AG04449 (cell line): ENCODE data around the gene POU2AF1.
"Not testable (repeated sequence)": the region's sequence is repeated elsewhere in the genome, so short reads cannot be mapped to it uniquely, and the experiment has no call there.

Experiments
- CTCF ChIA-PET: fragments of 350-600 bp; formaldehyde crosslinking; extraction: SDS; loops from one replicate; lab custom pipeline; 2021; ENCODE audit warnings: antibody characterized with exemption; lab: Yijun Ruan, JAX
- POLR2A ChIA-PET: fragments of 400-600, 350-600 bp; formaldehyde crosslinking; extraction: SDS; loops from one replicate; lab custom pipeline; 2020; ENCODE audit warnings: antibody characterized with exemption, inconsistent platforms; lab: Yijun Ruan, JAX
- DNase-seq: peaks from one replicate; pipeline ENCODE4 v3.0.0-alpha.2; 2010; ENCODE audit warnings: low read depth, low spot score
- H3K4me3 ChIP-seq: 2 replicates; pipeline ENCODE4 v1.5.1; 2011; ENCODE audit warnings: low read depth, mild to moderate bottlenecking, control low read depth, low read length
- TF ChIP-seq, protein P1 (sequence below): IDR thresholded peaks from one replicate; pipeline ENCODE4 v1.5.1; 2011; ENCODE audit warnings: mild to moderate bottlenecking, moderate library complexity, low read length, control low read depth, inconsistent platforms; ENCODE audit not compliant: insufficient read depth; ENCODE audit errors: missing control alignments

Gene POU2AF1

DNA sequence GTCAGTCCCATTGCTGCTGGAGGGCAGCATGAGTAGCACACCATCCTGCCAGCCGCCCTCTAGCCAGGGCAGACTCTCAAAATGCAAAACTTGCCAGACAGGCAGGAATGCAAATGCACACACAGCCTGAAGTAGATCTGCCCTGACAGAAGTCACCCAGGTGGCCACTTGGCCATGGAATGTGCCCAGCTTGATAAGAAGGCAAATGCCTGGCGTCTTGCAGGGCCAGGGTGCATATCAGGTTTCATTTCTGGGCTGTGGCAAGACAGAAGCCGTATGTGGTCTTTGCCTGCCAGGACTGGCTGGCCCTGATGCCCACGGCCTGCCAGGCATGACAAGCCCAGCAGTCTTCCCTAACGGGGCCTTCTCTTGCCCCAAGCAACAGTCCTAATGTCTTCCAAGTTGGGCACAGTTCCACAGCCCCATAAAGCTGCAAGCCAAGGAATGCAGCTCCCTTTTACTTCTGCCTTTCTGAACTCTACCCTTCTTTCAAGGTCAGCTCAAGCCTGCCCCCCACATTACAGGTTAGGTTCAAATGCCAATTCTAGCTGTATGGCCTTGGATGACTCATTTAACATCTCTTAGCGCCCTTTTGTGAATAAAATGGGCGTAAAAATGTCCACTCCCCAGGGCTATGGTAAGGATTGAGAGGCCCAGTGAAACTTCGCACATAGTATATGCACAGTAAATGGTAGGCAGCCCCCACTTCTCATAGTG, 51.0 kb downstream of the POU2AF1 start:
- H3K4me3 ChIP-seq = no peak overlapping the region
- ChIA-PET CTCF (interaction anchor here (2.5 kb wide), 1 partner anchor 119 kb away, joined by 5 read pairs; no protein-coding TSS in a partner anchor), POLR2A (no interaction called here)
- no peak for DNase-seq
- TF ChIP-seq, protein P1, sequence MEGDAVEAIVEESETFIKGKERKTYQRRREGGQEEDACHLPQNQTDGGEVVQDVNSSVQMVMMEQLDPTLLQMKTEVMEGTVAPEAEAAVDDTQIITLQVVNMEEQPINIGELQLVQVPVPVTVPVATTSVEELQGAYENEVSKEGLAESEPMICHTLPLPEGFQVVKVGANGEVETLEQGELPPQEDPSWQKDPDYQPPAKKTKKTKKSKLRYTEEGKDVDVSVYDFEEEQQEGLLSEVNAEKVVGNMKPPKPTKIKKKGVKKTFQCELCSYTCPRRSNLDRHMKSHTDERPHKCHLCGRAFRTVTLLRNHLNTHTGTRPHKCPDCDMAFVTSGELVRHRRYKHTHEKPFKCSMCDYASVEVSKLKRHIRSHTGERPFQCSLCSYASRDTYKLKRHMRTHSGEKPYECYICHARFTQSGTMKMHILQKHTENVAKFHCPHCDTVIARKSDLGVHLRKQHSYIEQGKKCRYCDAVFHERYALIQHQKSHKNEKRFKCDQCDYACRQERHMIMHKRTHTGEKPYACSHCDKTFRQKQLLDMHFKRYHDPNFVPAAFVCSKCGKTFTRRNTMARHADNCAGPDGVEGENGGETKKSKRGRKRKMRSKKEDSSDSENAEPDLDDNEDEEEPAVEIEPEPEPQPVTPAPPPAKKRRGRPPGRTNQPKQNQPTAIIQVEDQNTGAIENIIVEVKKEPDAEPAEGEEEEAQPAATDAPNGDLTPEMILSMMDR = no peak

DNA sequence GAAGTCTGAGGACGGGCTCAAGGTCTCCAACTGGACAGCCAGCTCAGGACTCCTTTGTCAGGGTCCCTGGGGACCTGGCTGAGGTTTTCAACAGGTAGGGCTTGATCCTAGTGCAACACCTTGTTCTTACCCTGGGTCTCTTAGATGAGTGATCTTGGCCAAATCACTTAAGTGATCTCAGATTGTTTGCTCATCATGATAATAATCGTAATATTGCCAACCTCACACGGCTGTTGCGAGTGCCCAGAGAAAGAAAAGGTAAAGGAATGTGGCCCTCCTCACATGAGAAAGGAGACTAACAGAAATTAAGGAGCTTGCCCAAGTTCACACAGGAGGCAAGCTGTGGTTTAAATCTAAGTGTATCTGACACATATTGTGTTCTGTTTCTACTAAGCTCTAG, 52.3 kb downstream of the POU2AF1 start:
- POLR2A ChIA-PET = no interaction called here

DNA sequence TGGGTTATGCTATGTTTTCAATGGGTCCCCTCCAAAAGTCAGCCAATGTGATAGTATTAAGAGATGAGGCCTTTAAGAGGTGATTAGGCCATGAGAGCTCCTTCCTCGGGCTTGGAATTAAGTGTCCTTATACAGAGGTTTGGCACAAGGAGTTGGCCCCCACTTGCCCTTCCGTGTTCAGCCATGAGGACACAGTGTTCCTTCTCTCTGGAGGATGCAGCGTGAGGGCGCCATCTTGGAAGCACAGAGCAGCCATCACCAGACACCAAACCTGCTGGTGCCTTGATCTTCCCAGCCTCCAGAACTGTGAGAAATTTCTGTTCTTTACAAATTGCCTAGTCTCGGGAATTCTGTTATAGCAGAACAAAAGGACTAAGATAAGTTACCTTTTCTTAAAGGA, 53.8 kb downstream of the POU2AF1 start:
- TF ChIP-seq, protein P1 = no peak
- CTCF ChIA-PET = no interaction called here
- POLR2A ChIA-PET = no interaction called here
- DNase-seq = no peak
- no peak overlapping the region for H3K4me3 ChIP-seq

More for the DNA sequence above, 52.3 kb downstream of the POU2AF1 start:
- TF ChIP-seq, protein P1 = no peak
- CTCF ChIA-PET = no interaction called here
- H3K4me3 ChIP-seq = no peak overlapping the region
- DNase-seq = no peak

DNA sequence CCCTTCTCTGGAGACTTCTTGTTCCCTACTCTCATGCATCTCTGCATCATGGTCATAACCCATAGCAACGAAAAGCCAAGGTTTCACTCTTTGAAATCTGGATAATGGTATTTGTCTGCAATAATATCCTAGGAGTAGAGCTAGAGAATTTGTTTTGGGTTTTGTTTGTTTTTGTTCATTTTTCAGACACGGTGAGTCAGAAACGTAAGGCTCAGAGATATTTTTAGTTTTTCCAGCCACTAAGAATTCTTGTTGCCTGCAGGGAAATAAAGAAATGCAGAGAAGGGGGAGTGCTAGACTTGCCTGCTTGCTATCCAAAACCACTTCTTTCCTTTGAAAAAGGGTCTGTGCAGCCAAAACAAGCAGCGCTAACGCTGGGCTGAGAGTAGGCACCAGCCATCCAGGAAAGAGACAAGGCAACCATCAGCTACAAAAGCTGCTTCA, 54.8 kb downstream of the POU2AF1 start:
- ChIA-PET CTCF (no interaction called here), POLR2A (no interaction called here)
- no peak for DNase-seq
- H3K4me3 ChIP-seq = no peak overlapping the region
- TF ChIP-seq, protein P1 = no peak

DNA sequence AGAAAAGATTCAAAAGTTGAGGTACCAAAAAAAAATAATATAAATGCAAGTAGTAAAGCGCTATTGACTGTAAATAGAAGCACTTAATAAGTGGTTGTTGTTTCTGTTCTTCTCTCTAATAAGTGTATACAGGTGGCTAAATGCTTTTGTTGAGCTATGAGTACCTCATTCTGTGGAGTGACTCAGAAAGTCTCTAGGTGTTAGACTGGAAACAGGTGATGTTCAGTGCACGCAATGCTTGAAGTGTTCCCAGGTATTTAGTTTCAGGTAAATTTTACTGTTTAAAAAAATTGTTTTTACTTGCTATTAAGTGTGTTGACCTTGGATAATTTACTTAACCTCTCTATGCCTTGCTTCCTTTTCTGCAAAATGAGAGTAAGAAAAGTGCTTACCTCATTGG, 56.5 kb downstream of the POU2AF1 start:
- DNase-seq = no peak
- no peak overlapping the region for H3K4me3 ChIP-seq
- ChIA-PET CTCF (no interaction called here), POLR2A (no interaction called here)
- TF ChIP-seq, protein P1 = no peak

DNA sequence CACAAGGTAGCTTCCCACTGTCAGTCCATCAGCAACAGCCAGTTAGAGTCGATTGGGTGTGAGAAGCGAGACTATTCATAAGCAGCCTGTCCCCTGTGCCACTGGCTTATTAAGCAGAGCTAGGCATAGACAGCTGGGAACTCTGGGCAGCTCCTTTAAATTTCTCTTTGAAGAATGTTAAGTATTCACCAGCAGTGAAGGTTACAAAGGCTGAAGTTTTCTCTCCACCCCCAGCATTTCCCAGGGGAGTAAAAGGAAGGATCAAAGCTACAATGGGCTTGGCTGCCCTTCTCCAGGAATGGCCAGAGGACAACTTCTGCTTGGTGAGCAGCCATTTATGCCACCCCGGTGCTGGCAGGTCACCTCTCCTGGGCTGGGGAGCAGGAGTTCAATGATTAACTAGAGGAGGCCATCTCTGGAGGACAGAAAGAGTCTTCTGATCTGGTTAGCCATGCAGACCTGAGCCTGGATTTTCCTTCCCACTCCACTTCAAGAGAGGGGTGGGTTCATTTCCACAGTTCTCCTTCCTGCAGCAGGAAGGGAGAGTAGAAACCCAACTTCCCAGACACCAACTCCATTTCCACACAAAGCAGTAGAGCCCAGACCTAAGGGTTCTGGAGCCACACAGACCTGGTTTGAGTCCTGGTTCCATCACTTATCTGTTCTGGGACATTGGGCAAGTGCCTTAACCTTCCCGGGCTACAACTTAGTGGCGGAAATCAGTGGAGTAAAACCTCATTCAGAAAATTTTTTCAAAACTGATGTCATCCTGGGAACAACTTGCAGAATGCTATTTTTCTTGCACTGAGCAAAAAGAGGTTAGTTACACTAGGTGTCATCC, 58.1 kb downstream of the POU2AF1 start:
- DNase-seq = no peak
- H3K4me3 ChIP-seq = no peak overlapping the region
- POLR2A ChIA-PET = no interaction called here
- CTCF ChIA-PET = interaction anchor here (1.1 kb wide), 1 partner anchor 38 kb away, joined by 4 read pairs; no protein-coding TSS in a partner anchor
- TF ChIP-seq, protein P1 = no peak

DNA sequence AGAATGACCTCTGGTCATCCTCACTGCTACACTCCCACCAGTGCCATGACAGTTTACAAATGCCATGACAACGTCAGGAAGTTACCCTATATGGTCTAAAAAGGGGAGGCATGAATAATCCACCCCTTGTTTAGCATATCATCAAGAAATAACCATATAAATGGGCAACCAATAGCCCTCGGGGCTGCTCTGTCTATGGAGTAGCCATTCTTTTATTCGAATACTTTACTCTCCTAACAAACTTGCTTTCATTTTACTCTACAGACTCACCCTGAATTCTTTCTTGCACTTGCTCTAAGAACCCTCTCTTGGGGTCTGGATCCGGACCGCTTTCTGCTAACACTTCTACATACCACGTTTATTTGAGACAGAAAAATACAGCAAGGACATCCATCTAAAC, 58.9 kb downstream of the POU2AF1 start:
- CTCF ChIA-PET = interaction anchor here (1.1 kb wide), 1 partner anchor 37 kb away, joined by 4 read pairs; no protein-coding TSS in a partner anchor
- POLR2A ChIA-PET, H3K4me3 ChIP-seq, DNase-seq: not testable (repeated sequence)
